HCT116 (cell line): ENCODE data around the gene DZIP1L. TPM values are rescaled to one million over a fixed set of nuclear protein-coding genes. Genes with fewer than 3 reads are reported as not detected.

Source experiments
- ATAC-seq: fragments of 200-7000 bp; cut with Tn5 transposase; 2 replicates; pipeline ENCODE4 v1.9.1; 2020; ENCODE audit warnings: mild to moderate bottlenecking, moderate library complexity
- BruUV-seq: library from RNA; stranded (reverse); fragments of 400-500 nt; replicated peaks from 2 replicates; lab custom pipeline; 2021; lab: Mats Ljungman, UMichigan
- CTCF ChIA-PET: fragments of 300-600 bp; sonication (Branson Sonifier 250); formaldehyde crosslinking; loops from one replicate; lab custom pipeline; 2021; ENCODE audit warnings: antibody characterized with exemption; lab: Charles Lee
- POLR2A ChIA-PET: fragments of 300-600, 350-600 bp; sonication (Branson Sonifier 250); formaldehyde crosslinking; loops from one replicate; lab custom pipeline; 2021; ENCODE audit warnings: antibody characterized with exemption; lab: Charles Lee
- RAD21 ChIA-PET, 2 experiments: fragments of 300-600 bp; sonication (Branson Sonifier 250); formaldehyde crosslinking; loops; one replicate each; lab custom pipeline; 2023; ENCODE audit warnings: low total read pairs in 2 of 2; ENCODE audit not compliant: uncharacterized antibody in 2 of 2, unreplicated experiment in 2 of 2, low non-redundant PET in 1 of 2; lab: Charles Lee
- DNase-seq: peaks from one replicate; pipeline ENCODE4 v3.0.0-alpha.2; 2010; ENCODE audit warnings: low read depth, low spot score
- H2AFZ ChIP-seq: fragments of 200-600 bp; shearing (Covaris generic), sonication (generic); 2 replicates; pipeline ENCODE4 v1.6.1; 2017; ENCODE audit warnings: low read depth, mixed run types, mixed read lengths, antibody characterized with exemption, low read length; ENCODE audit not compliant: poor library complexity, severe bottlenecking
- H3K27ac ChIP-seq: 2 replicates; pipeline ENCODE4 v1.5.1; 2012; ENCODE audit warnings: low read depth, low read length
- H3K27me3 ChIP-seq: fragments of 200-600 bp; sonication (generic); 2 replicates; pipeline ENCODE4 v1.6.1; 2016; ENCODE audit warnings: mixed run types, low read length, mixed read lengths; ENCODE audit not compliant: insufficient read depth
- H3K36me3 ChIP-seq, 2 experiments: fragments of 200-500 bp in 1 of 2; fragments of 200-600 bp in 1 of 2; sonication (Bioruptor generic) in 1 of 2; sonication (generic) in 1 of 2; 2 replicates each; pipeline versions ENCODE4 v1.5.1 to v1.6.1; 2014 to 2016; ENCODE audit warnings: low read length in 2 of 2, inconsistent platforms in 1 of 2, mixed read lengths in 1 of 2, mixed run types in 1 of 2; ENCODE audit not compliant: insufficient read depth in 2 of 2, control insufficient read depth in 1 of 2
- H3K4me1 ChIP-seq, 2 experiments: fragments of 200-600 bp in 1 of 2; sonication (generic) in 1 of 2; 2 replicates each; pipeline versions ENCODE4 v1.5.1 to v1.6.1; 2012 to 2017; ENCODE audit warnings: low read length in 2 of 2, inconsistent platforms in 1 of 2, mild to moderate bottlenecking in 1 of 2, mixed read lengths in 1 of 2, mixed run types in 1 of 2, moderate library complexity in 1 of 2; ENCODE audit not compliant: insufficient read depth in 2 of 2, control insufficient read depth in 1 of 2
- H3K4me2 ChIP-seq: fragments of 200-600 bp; sonication (generic); 2 replicates; pipeline ENCODE4 v1.6.1; 2017; ENCODE audit warnings: mixed run types, low read length, mixed read lengths
- H3K4me3 ChIP-seq, 2 experiments: fragments of 200-600 bp in 1 of 2; sonication (generic) in 1 of 2; replicated peaks in 1 of 2; 2 replicates each; pipeline ENCODE4 v1.5.1; 2011 to 2016; ENCODE audit warnings: low read length in 2 of 2, control low read depth in 1 of 2, low read depth in 1 of 2, mild to moderate bottlenecking in 1 of 2, mixed read lengths in 1 of 2, mixed run types in 1 of 2
- H3K79me2 ChIP-seq: fragments of 200-600 bp; sonication (generic); 2 replicates; pipeline ENCODE4 v1.6.1; 2017; ENCODE audit warnings: mild to moderate bottlenecking, mixed run types, low read length, moderate library complexity, mixed read lengths; ENCODE audit not compliant: insufficient read depth
- H3K9ac ChIP-seq: fragments of 200-600 bp; sonication (generic); 2 replicates; pipeline ENCODE4 v1.6.1; 2016; ENCODE audit warnings: low read length, mixed read lengths
- H3K9me2 ChIP-seq: fragments of 200-600 bp; sonication (generic), shearing (Covaris generic); 2 replicates; pipeline ENCODE4 v1.6.1; 2017; ENCODE audit warnings: mixed run types, mild to moderate bottlenecking, moderate library complexity; ENCODE audit not compliant: insufficient read depth
- H3K9me3 ChIP-seq, 2 experiments: fragments of 200-500 bp in 1 of 2; fragments of 200-600 bp in 1 of 2; sonication (Bioruptor generic) in 1 of 2; sonication (generic) in 1 of 2; 2 replicates each; pipeline ENCODE4 v1.6.1; 2014 to 2017; ENCODE audit warnings: low read length in 2 of 2, mixed read lengths in 2 of 2, inconsistent platforms in 1 of 2, low read depth in 1 of 2, mild to moderate bottlenecking in 1 of 2, mixed run types in 1 of 2, moderate library complexity in 1 of 2; ENCODE audit not compliant: control insufficient read depth in 1 of 2, insufficient read depth in 1 of 2
- H4K20me1 ChIP-seq: fragments of 200-600 bp; sonication (generic), shearing (Covaris generic); 2 replicates; pipeline ENCODE4 v1.6.1; 2017; ENCODE audit warnings: mixed run types, mild to moderate bottlenecking, moderate library complexity; ENCODE audit not compliant: insufficient read depth
- ATF3 ChIP-seq: IDR thresholded peaks from 2 replicates; pipeline ENCODE4 v1.6.1; 2012
- CEBPB ChIP-seq: IDR thresholded peaks from 2 replicates; pipeline ENCODE4 v1.6.1; 2012; ENCODE audit warnings: low read depth
- CTCF ChIP-seq, 3 experiments: fragments of 200-600 bp in 1 of 3; sonication (generic) in 1 of 3; IDR thresholded peaks in 2 of 3; conservative IDR thresholded peaks in 1 of 3; 2 replicates each; pipeline ENCODE4 v1.5.1; 2012 to 2017; ENCODE audit warnings: low read depth in 2 of 3, low read length in 2 of 3, antibody characterized with exemption in 1 of 3, borderline replicate concordance in 1 of 3, control low read depth in 1 of 3, mild to moderate bottlenecking in 1 of 3, mixed read lengths in 1 of 3, mixed run types in 1 of 3, moderate library complexity in 1 of 3; ENCODE audit not compliant: insufficient read depth in 1 of 3
- ELF1 ChIP-seq: IDR thresholded peaks from 2 replicates; pipeline ENCODE4 v1.6.1; 2012; ENCODE audit warnings: low read depth, borderline replicate concordance
- EZH2 ChIP-seq: fragments of 200-600 bp; sonication (generic); IDR thresholded peaks from 2 replicates; pipeline ENCODE4 v1.6.1; 2017; ENCODE audit warnings: antibody characterized with exemption, mixed run types
- EZH2phosphoT487 ChIP-seq: fragments of 200-600 bp; IDR thresholded peaks from 2 replicates; pipeline ENCODE4 v1.6.1; 2018; ENCODE audit warnings: antibody characterized with exemption, borderline replicate concordance
- FOSL1 ChIP-seq: IDR thresholded peaks from 2 replicates; pipeline ENCODE4 v1.6.1; 2012; ENCODE audit warnings: low read depth
- POLR2A ChIP-seq: IDR thresholded peaks from 2 replicates; pipeline ENCODE4 v1.7.0; 2011; ENCODE audit warnings: borderline replicate concordance; ENCODE audit not compliant: insufficient read depth, insufficient read length; ENCODE audit errors: extremely low read depth
- REST ChIP-seq: IDR thresholded peaks from 2 replicates; pipeline ENCODE4 v1.6.1; 2012; ENCODE audit warnings: low read depth
- TCF7L2 ChIP-seq: IDR thresholded peaks from 2 replicates; pipeline ENCODE4 v1.7.0; 2011; ENCODE audit warnings: borderline replicate concordance, inconsistent platforms; ENCODE audit not compliant: insufficient read depth, insufficient read length; ENCODE audit errors: extremely low read depth
- YY1 ChIP-seq: IDR thresholded peaks from 2 replicates; pipeline ENCODE4 v1.6.1; 2011; ENCODE audit warnings: low read length, low read depth, moderate library complexity, mild to moderate bottlenecking; ENCODE audit not compliant: insufficient replicate concordance; ENCODE audit errors: extremely low read depth
- ZNF274 ChIP-seq: fragments of 200-500 bp; sonication (Bioruptor generic); IDR thresholded peaks from 2 replicates; pipeline ENCODE4 v1.6.1; 2014; ENCODE audit warnings: mild to moderate bottlenecking, low read depth, low read length, inconsistent platforms
- intact Hi-C: fragments of 100-400 bp; cut with micrococcal nuclease; formaldehyde crosslinking; loops from 2 replicates; pipeline ENCODE4 v1.10.0; 2022
- total RNA-seq: library from RNA; stranded (reverse); gene quantifications from one replicate; pipeline ENCODE4 v1.2.1, GENCODE V29; 2021; ENCODE audit not compliant: unreplicated experiment

DZIP1L gene
- total RNA-seq, 1 experiment from 2014 or later = 9.6 TPM

GRCh38 chr3:138136201-138136600 is 20.8 kb upstream of the DZIP1L start:
- no peaks in the 10 kb centered on the region for H3K4me1 ChIP-seq
- ChIA-PET CTCF (no interaction called here), POLR2A (no interaction called here), RAD21 (no interaction called here)
- no peak for DNase-seq
- intact Hi-C loops = no loop called here
- no TSS peak for BruUV-seq
- ATAC-seq = no peak
- no peak overlapping the region for H2AFZ ChIP-seq
- no peak overlapping the region for H3K4me2 ChIP-seq
- no peaks in the 10 kb centered on the region for H3K9me2 ChIP-seq
- no peaks in the 10 kb centered on the region for H3K36me3 ChIP-seq
- H3K79me2 ChIP-seq = no peaks in the 10 kb centered on the region
- no peak overlapping the region for H3K9ac ChIP-seq
- H3K27ac ChIP-seq = no peak overlapping the region
- no peaks in the 10 kb centered on the region for H4K20me1 ChIP-seq
- no peaks in the 10 kb centered on the region for H3K27me3 ChIP-seq
- no peaks in the 10 kb centered on the region for H3K9me3 ChIP-seq
- no peak for TF ChIP-seq FOSL1
- TF ChIP-seq CEBPB = no peak
- TF ChIP-seq ZNF274 = no peak
- no peak for TF ChIP-seq ATF3
- no peak for TF ChIP-seq POLR2A
- TF ChIP-seq EZH2phosphoT487 = no peak
- no peak overlapping the region for H3K4me3 ChIP-seq

GRCh38 chr3:138135833-138136194 is 20.4 kb upstream of the DZIP1L start:
- BruUV-seq = no TSS peak
- H3K9me2 ChIP-seq = no peaks in the 10 kb centered on the region
- no peak overlapping the region for H3K4me2 ChIP-seq
- no peaks in the 10 kb centered on the region for H3K36me3 ChIP-seq
- no peak for ATAC-seq
- intact Hi-C loops = no loop called here
- no peak for DNase-seq
- RAD21 ChIA-PET = no interaction called here
- no peaks in the 10 kb centered on the region for H3K79me2 ChIP-seq
- no peak overlapping the region for H3K9ac ChIP-seq
- H3K4me1 ChIP-seq = no peaks in the 10 kb centered on the region
- H3K9me3 ChIP-seq = no peaks in the 10 kb centered on the region
- POLR2A ChIA-PET = no interaction called here
- H3K27me3 ChIP-seq = no peaks in the 10 kb centered on the region
- H3K4me3 ChIP-seq = no peak overlapping the region
- no peak overlapping the region for H3K27ac ChIP-seq
- no peaks in the 10 kb centered on the region for H4K20me1 ChIP-seq
- CTCF ChIA-PET = no interaction called here
- H2AFZ ChIP-seq = no peak overlapping the region
- TF ChIP-seq TCF7L2 (no peak), ATF3 (no peak), CTCF (IDR thresholded peaks at IDR 0.05 in 2 of 3, conservative IDR thresholded peaks at IDR 0.05 in 1 of 3; ENCODE audit: borderline replicate concordance in 1 of 3, insufficient read depth in 1 of 3, low read depth in 2 of 3, low read length in 2 of 3) (no peak), FOSL1 (no peak), ELF1 (no peak), REST (no peak), EZH2phosphoT487 (no peak), EZH2 (no peak), YY1 (no peak)
